Trophoblast cell (in vitro differentiated cells and primary cell): ENCODE results near the gene PPP1R1C.
"Not testable (repeated sequence)": the region's sequence is repeated elsewhere in the genome, so short reads cannot be mapped to it uniquely, and the experiment has no call there.

Experiments used
- DNase-seq, 2 donors: peaks; one replicate each; pipeline ENCODE4 v3.0.0-alpha.2; 2016
- H2AFZ ChIP-seq: 2 replicates; pipeline ENCODE4 v1.6.1; 2013; ENCODE audit warnings: low read length, moderate library complexity, mild to moderate bottlenecking; ENCODE audit not compliant: insufficient read depth, poor library complexity
- H2AK5ac ChIP-seq: 2 replicates; pipeline ENCODE4 v1.6.1; 2013; ENCODE audit warnings: mild to moderate bottlenecking, low read length
- H2BK120ac ChIP-seq: 2 replicates; pipeline ENCODE4 v1.6.1; 2013; ENCODE audit warnings: low read length, mild to moderate bottlenecking, moderate library complexity; ENCODE audit not compliant: insufficient read depth, poor library complexity
- H2BK12ac ChIP-seq: 2 replicates; pipeline ENCODE4 v1.6.1; 2013; ENCODE audit warnings: mild to moderate bottlenecking, low read length, moderate library complexity
- H2BK5ac ChIP-seq: 2 replicates; pipeline ENCODE4 v1.6.1; 2013; ENCODE audit warnings: low read length, low read depth, moderate library complexity, mild to moderate bottlenecking; ENCODE audit not compliant: poor library complexity
- H3K14ac ChIP-seq: 2 replicates; pipeline ENCODE4 v1.6.1; 2013; ENCODE audit warnings: mild to moderate bottlenecking, low read length
- H3K18ac ChIP-seq: 2 replicates; pipeline ENCODE4 v1.6.1; 2013; ENCODE audit warnings: mild to moderate bottlenecking, low read length
- H3K23ac ChIP-seq: 2 replicates; pipeline ENCODE4 v1.6.1; 2013; ENCODE audit warnings: low read length
- H3K27ac ChIP-seq: 2 replicates; pipeline ENCODE4 v1.5.1; 2013; ENCODE audit warnings: low read depth, mild to moderate bottlenecking, inconsistent platforms, low read length, moderate library complexity
- H3K27me3 ChIP-seq: 2 replicates; pipeline ENCODE4 v1.6.1; 2013; ENCODE audit warnings: inconsistent platforms, mild to moderate bottlenecking, low read length, moderate library complexity; ENCODE audit not compliant: insufficient read depth
- H3K36me3 ChIP-seq, 2 experiments: 1 replicate in 1 of 2; 2 replicates in 1 of 2; pipeline ENCODE4 v1.6.1; 2013; ENCODE audit warnings: low read length in 2 of 2, mild to moderate bottlenecking in 2 of 2, moderate library complexity in 1 of 2; ENCODE audit not compliant: insufficient read depth in 2 of 2, control insufficient read depth in 1 of 2
- H3K4ac ChIP-seq: 2 replicates; pipeline ENCODE4 v1.6.1; 2013; ENCODE audit warnings: low read depth, mild to moderate bottlenecking, low read length, moderate library complexity
- H3K4me1 ChIP-seq, 2 experiments: 1 replicate in 1 of 2; 2 replicates in 1 of 2; pipeline ENCODE4 v1.6.1; 2013; ENCODE audit warnings: low read length in 2 of 2, mild to moderate bottlenecking in 2 of 2, moderate library complexity in 1 of 2; ENCODE audit not compliant: insufficient read depth in 2 of 2, control insufficient read depth in 1 of 2
- H3K4me2 ChIP-seq: 2 replicates; pipeline ENCODE4 v1.6.1; 2013; ENCODE audit warnings: inconsistent platforms, mild to moderate bottlenecking, low read length, moderate library complexity
- H3K4me3 ChIP-seq: 2 replicates; pipeline ENCODE4 v1.5.1; 2013; ENCODE audit warnings: mild to moderate bottlenecking, low read depth, low read length, inconsistent platforms
- H3K79me1 ChIP-seq: one replicate; pipeline ENCODE4 v1.6.1; 2013; ENCODE audit warnings: low read length
- H3K79me2 ChIP-seq: 2 replicates; pipeline ENCODE4 v1.6.1; 2013; ENCODE audit warnings: low read length, mild to moderate bottlenecking; ENCODE audit not compliant: control insufficient read depth, insufficient read depth, poor library complexity
- H3K9ac ChIP-seq: 2 replicates; pipeline ENCODE4 v1.6.1; 2013; ENCODE audit warnings: mild to moderate bottlenecking, low read length
- H3K9me3 ChIP-seq: 2 replicates; pipeline ENCODE4 v1.6.1; 2013; ENCODE audit warnings: low read depth, mild to moderate bottlenecking, control low read depth, inconsistent platforms, low read length; ENCODE audit not compliant: insufficient read depth
- H4K12ac ChIP-seq: 2 replicates; pipeline ENCODE4 v1.6.1; 2013; ENCODE audit warnings: low read depth, mild to moderate bottlenecking, low read length, moderate library complexity
- H4K8ac ChIP-seq: 2 replicates; pipeline ENCODE4 v1.6.1; 2013; ENCODE audit warnings: low read depth, mild to moderate bottlenecking, low read length, moderate library complexity
- H4K91ac ChIP-seq: one replicate; pipeline ENCODE4 v1.6.1; 2013; ENCODE audit warnings: low read depth, mild to moderate bottlenecking, low read length, moderate library complexity
- WGBS: extraction: QIAGEN DNeasy Blood & Tissue Kit; methylation state at CpG from one replicate; pipeline ENCODE4 v1.1.7; 2013; ENCODE audit warnings: missing lambda C conversion rate; ENCODE audit not compliant: insufficient read length, insufficient coverage; ENCODE audit errors: extremely low coverage; 5-methylcytosine and 5-hydroxymethylcytosine counted together

PPP1R1C gene

DNA sequence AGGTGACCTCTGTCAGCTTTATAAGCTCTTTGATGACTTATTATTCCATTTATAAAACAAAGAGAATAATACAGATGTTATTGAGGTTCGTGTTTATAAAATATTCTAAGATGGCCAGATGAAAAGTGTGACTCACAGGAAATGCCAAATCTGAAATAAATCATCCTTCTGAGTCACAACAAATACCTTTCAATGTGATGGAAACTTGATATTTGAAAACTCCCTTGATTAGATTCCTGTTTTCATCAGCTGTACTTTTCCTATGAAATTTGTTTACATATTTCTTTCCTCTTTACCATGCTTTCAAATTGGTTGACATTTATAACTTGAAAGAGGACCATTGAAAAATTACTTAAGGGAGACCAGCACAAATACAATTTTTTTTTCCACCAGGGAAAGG, 30.6 kb upstream of the PPP1R1C start:
- H3K4ac ChIP-seq, result no peak overlapping the region
- no CpG with 5 or more reads among the region's 1 CpG for WGBS
- H2AFZ ChIP-seq, result no peak overlapping the region
- DNase-seq, result peak in 1 of 2 donors; percentile 71
- no peak overlapping the region for H2AK5ac ChIP-seq
- H3K4me3 ChIP-seq, result no peak overlapping the region
- H3K27ac ChIP-seq, result no peak overlapping the region
- no peak overlapping the region for H4K91ac ChIP-seq
- H3K4me1 ChIP-seq, result peaks cover 6 to 7% of the 10 kb centered on the region in 2 experiments
- peaks cover 13% of the 10 kb centered on the region for H3K79me1 ChIP-seq
- no peak overlapping the region for H3K4me2 ChIP-seq
- no peak overlapping the region for H2BK120ac ChIP-seq
- no peak overlapping the region for H3K18ac ChIP-seq
- H4K12ac ChIP-seq, result no peak overlapping the region
- H3K36me3 ChIP-seq, result no peaks in the 10 kb centered on the region
- H3K9ac ChIP-seq, result no peak overlapping the region
- H4K8ac ChIP-seq, result no peak overlapping the region
- H3K9me3 ChIP-seq, result no peaks in the 10 kb centered on the region
- H3K23ac ChIP-seq, result no peak overlapping the region
- peak overlapping the region; percentile 63 for H2BK5ac ChIP-seq
- H3K27me3 ChIP-seq, result no peaks in the 10 kb centered on the region
- H2BK12ac ChIP-seq, result no peak overlapping the region
- peaks cover 2% of the 10 kb centered on the region for H3K79me2 ChIP-seq
- no peak overlapping the region for H3K14ac ChIP-seq

- not testable (repeated sequence) for H3K9me3 ChIP-seq, H2BK12ac ChIP-seq, H3K4me2 ChIP-seq, H3K79me1 ChIP-seq, H3K23ac ChIP-seq, H2AFZ ChIP-seq, H4K91ac ChIP-seq, H4K12ac ChIP-seq, H3K4me3 ChIP-seq, H3K79me2 ChIP-seq, H2BK5ac ChIP-seq, H3K4me1 ChIP-seq, H3K14ac ChIP-seq, H2BK120ac ChIP-seq, H3K18ac ChIP-seq, H4K8ac ChIP-seq, H3K9ac ChIP-seq, H3K27me3 ChIP-seq, H3K36me3 ChIP-seq, H2AK5ac ChIP-seq, H3K27ac ChIP-seq, DNase-seq, H3K4ac ChIP-seq
- no CpG with 5 or more reads among the region's 3 CpGs for WGBS
Measured at GRCh38 chr2:181955866-181956265, 29.8 kb upstream of the PPP1R1C start.

- H3K4me3 ChIP-seq, result no peak overlapping the region
- no peaks in the 10 kb centered on the region for H3K27me3 ChIP-seq
- H3K18ac ChIP-seq, result no peak overlapping the region
- H3K4me1 ChIP-seq, result peaks cover 3 to 4% of the 10 kb centered on the region in 2 experiments
- no peak overlapping the region for H2AFZ ChIP-seq
- whole genome bisulfite sequencing, result 100% methylated on average over 1 of the region's 4 CpGs
- H4K12ac ChIP-seq, result no peak overlapping the region
- no peaks in the 10 kb centered on the region for H3K79me2 ChIP-seq
- no peak overlapping the region for H3K4me2 ChIP-seq
- H3K23ac ChIP-seq, result no peak overlapping the region
- no peak overlapping the region for H3K9ac ChIP-seq
- peaks cover 4% of the 10 kb centered on the region for H3K79me1 ChIP-seq
- H4K8ac ChIP-seq, result no peak overlapping the region
- no peak overlapping the region for H3K14ac ChIP-seq
- no peak overlapping the region for H3K4ac ChIP-seq
- no peak overlapping the region for H2BK5ac ChIP-seq
- no peak overlapping the region for H2AK5ac ChIP-seq
- peak overlapping the region; percentile 17 for H2BK120ac ChIP-seq
- DNase-seq, result no peak
- peaks cover 0 to 3% of the 10 kb centered on the region in 2 experiments for H3K36me3 ChIP-seq
- H2BK12ac ChIP-seq, result no peak overlapping the region
- no peak overlapping the region for H4K91ac ChIP-seq
- H3K27ac ChIP-seq, result no peak overlapping the region
- H3K9me3 ChIP-seq, result no peaks in the 10 kb centered on the region
Measured at GRCh38 chr2:181957668-181958067, 28.0 kb upstream of the PPP1R1C start.

DNA sequence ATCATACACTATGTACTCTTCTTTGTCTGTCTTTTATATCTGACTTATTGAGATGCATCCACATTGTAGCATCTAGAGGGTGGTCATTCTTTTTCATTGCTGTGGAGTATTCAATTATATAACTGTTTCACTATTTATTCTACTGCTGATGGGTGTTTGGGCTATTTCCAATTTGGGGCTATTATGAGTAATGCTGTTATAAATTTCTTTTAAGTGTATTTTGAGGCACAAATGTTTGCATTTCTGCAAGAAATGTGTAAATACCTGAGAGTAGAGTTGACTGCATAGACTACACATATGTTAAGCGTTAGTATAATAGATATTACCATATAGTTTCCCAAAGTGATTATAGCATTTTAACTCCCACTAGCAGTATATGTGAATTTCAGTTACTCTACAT, 26.9 kb upstream of the PPP1R1C start:
- Histone ChIP-seq H3K4me1 (no peaks in the 10 kb centered on the region), H3K9me3 (no peaks in the 10 kb centered on the region), H4K8ac (no peak overlapping the region), H3K14ac (no peak overlapping the region), H3K4me2 (no peak overlapping the region), H3K79me1 (no peaks in the 10 kb centered on the region), H2AFZ (no peak overlapping the region), H3K9ac (no peak overlapping the region), H3K27ac (no peak overlapping the region), H3K4me3 (no peak overlapping the region), H3K79me2 (no peaks in the 10 kb centered on the region), H3K18ac (no peak overlapping the region), H3K23ac (no peak overlapping the region), H4K12ac (no peak overlapping the region), H2AK5ac (no peak overlapping the region), H2BK12ac (no peak overlapping the region), H2BK5ac (no peak overlapping the region), H3K36me3 (peaks cover 0 to 3% of the 10 kb centered on the region in 2 experiments), H3K27me3 (no peaks in the 10 kb centered on the region), H4K91ac (no peak overlapping the region), H2BK120ac (no peak overlapping the region), H3K4ac (no peak overlapping the region)
- no CpG with 5 or more reads among the region's 1 CpG for WGBS
- DNase-seq, result no peak
